Measurements from ENCODE around the gene CCNL2.
A peak's percentile ranks its signal among the peaks of the same experiment; 100 is the strongest.

Gene CCNL2

DNA sequence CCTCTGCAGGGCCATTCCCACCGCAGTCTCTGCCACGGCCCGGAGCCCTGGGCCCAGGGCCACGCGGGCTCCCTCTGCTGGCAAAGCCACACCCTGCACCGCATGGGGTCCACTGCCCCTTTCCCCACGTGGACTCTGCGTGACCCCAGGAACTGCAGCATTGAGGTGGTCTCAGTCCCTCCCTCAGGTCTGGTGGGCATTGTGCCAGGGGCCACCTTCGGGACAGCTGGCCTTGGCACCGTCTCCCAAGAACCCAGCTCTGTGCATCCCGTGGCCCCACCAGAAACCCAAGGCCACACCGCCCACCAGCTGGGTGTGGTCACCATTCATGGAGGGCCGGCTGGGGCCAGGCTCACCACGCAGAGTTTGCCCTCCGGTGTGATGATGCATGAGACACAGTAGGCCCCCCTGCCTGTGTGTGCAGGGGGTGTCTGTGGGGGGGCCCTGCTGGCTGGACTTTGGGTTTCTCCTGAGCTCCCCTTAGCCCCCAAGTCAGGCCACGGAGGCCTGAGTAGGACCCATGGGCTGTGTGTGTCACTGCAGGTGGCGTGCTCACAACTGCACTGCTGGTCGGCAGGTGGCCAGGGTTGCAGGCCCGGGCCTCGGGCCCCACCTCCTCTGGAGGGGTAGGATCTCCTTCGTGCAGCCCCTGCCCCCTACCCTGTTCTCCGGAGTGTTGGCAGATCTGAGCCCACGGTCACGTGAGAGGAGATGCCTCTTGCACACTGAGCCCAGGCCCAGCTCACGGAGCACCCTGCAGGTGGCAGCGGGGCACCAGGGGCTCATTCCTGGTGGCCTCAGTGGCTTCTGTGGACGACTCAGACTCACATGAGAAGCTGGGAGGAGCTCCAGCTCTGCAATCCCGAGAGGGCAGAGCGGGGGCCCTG lies 42.1 kb upstream of the CCNL2 start (continued):
- TF ChIP-seq KLF16 (tag by site-specific recombination; IDR thresholded peaks at IDR 0.05), result 0 out of 2 replicates have a peak, but pooled peaks have one; percentile 40
- TF ChIP-seq ZNF175 (tag by site-specific recombination; IDR thresholded peaks at IDR 0.05), result no peak
- peak; percentile 65; the same call in 1 of the 2 replicates for TF ChIP-seq ZNF2 (tag by site-specific recombination; IDR thresholded peaks at IDR 0.05)
- TF ChIP-seq, protein P1, sequence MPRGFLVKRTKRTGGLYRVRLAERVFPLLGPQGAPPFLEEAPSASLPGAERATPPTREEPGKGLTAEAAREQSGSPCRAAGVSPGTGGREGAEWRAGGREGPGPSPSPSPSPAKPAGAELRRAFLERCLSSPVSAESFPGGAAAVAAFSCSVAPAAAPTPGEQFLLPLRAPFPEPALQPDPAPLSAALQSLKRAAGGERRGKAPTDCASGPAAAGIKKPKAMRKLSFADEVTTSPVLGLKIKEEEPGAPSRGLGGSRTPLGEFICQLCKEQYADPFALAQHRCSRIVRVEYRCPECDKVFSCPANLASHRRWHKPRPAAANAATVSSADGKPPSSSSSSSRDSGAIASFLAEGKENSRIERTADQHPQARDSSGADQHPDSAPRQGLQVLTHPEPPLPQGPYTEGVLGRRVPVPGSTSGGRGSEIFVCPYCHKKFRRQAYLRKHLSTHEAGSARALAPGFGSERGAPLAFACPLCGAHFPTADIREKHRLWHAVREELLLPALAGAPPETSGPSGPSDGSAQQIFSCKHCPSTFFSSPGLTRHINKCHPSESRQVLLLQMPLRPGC (tag by site-specific recombination; IDR thresholded peaks at IDR 0.05), result no peak
- TF ChIP-seq ZNF548 (tag by site-specific recombination; IDR thresholded peaks at IDR 0.05), result no peak
- TF ChIP-seq ZXDB (tag by site-specific recombination; IDR thresholded peaks at IDR 0.05), result 0 out of 2 replicates have a peak, but pooled peaks have one; percentile 19
- 0 out of 2 replicates have a peak, but pooled peaks have one; percentile 24 for TF ChIP-seq YY2 (tag by site-specific recombination; IDR thresholded peaks at IDR 0.05)
- TF ChIP-seq ZNF350 (tag by site-specific recombination; IDR thresholded peaks at IDR 0.05), result no peak
- TF ChIP-seq ZBTB48 (tag by site-specific recombination; IDR thresholded peaks at IDR 0.05), result peak; percentile 47; the same call in 1 of the 2 replicates
- TF ChIP-seq EGR2 (tag by site-specific recombination; IDR thresholded peaks at IDR 0.05; ENCODE audit: low read depth), result peak; percentile 73; the same call in 1 of the 2 replicates
- no peak for TF ChIP-seq ZNF10 (tag by site-specific recombination; IDR thresholded peaks at IDR 0.05)
- no peak for TF ChIP-seq ZSCAN30 (tag by site-specific recombination; IDR thresholded peaks at IDR 0.05)
- no peak for TF ChIP-seq ZNF223 (tag by site-specific recombination; IDR thresholded peaks at IDR 0.05)
- TF ChIP-seq AEBP2 (tag by site-specific recombination; IDR thresholded peaks at IDR 0.05; ENCODE audit: borderline replicate concordance), result no peak
- TF ChIP-seq, protein P2, sequence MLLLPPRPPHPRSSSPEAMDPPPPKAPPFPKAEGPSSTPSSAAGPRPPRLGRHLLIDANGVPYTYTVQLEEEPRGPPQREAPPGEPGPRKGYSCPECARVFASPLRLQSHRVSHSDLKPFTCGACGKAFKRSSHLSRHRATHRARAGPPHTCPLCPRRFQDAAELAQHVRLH (tag by site-specific recombination; IDR thresholded peaks at IDR 0.05), result no peak
- 0 out of 2 replicates have a peak, but pooled peaks have one; percentile 17 for TF ChIP-seq ZNF785 (tag by site-specific recombination; IDR thresholded peaks at IDR 0.05)
- TF ChIP-seq, protein P3, sequence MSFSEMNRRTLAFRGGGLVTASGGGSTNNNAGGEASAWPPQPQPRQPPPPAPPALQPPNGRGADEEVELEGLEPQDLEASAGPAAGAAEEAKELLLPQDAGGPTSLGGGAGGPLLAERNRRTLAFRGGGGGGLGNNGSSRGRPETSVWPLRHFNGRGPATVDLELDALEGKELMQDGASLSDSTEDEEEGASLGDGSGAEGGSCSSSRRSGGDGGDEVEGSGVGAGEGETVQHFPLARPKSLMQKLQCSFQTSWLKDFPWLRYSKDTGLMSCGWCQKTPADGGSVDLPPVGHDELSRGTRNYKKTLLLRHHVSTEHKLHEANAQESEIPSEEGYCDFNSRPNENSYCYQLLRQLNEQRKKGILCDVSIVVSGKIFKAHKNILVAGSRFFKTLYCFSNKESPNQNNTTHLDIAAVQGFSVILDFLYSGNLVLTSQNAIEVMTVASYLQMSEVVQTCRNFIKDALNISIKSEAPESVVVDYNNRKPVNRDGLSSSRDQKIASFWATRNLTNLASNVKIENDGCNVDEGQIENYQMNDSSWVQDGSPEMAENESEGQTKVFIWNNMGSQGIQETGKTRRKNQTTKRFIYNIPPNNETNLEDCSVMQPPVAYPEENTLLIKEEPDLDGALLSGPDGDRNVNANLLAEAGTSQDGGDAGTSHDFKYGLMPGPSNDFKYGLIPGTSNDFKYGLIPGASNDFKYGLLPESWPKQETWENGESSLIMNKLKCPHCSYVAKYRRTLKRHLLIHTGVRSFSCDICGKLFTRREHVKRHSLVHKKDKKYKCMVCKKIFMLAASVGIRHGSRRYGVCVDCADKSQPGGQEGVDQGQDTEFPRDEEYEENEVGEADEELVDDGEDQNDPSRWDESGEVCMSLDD (tag by site-specific recombination; IDR thresholded peaks at IDR 0.05), result peak; percentile 74; the same call in 1 of the 2 replicates
- TF ChIP-seq ZNF302 (tag by site-specific recombination; IDR thresholded peaks at IDR 0.05; ENCODE audit: low read depth), result no peak
- no peak for TF ChIP-seq ZNF37A (tag by site-specific recombination; IDR thresholded peaks at IDR 0.05)
- TF ChIP-seq KLF1 (tag by site-specific recombination; IDR thresholded peaks at IDR 0.05), result peak; percentile 96
- no peak for TF ChIP-seq ZBTB44 (tag by site-specific recombination; IDR thresholded peaks at IDR 0.05)
- TF ChIP-seq ZNF626 (tag by site-specific recombination; IDR thresholded peaks at IDR 0.05), result no peak
- TF ChIP-seq ZNF561 (tag by site-specific recombination; IDR thresholded peaks at IDR 0.05; ENCODE audit: borderline replicate concordance), result no peak
- TF ChIP-seq ZNF488 (tag by site-specific recombination; IDR thresholded peaks at IDR 0.05), result no peak
- TF ChIP-seq, protein P4, sequence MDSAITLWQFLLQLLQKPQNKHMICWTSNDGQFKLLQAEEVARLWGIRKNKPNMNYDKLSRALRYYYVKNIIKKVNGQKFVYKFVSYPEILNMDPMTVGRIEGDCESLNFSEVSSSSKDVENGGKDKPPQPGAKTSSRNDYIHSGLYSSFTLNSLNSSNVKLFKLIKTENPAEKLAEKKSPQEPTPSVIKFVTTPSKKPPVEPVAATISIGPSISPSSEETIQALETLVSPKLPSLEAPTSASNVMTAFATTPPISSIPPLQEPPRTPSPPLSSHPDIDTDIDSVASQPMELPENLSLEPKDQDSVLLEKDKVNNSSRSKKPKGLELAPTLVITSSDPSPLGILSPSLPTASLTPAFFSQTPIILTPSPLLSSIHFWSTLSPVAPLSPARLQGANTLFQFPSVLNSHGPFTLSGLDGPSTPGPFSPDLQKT (IDR thresholded peaks at IDR 0.05; ENCODE audit: borderline replicate concordance, low read depth, low read length), result no peak
- peak; percentile 75 for TF ChIP-seq KLF9 (tag by site-specific recombination; IDR thresholded peaks at IDR 0.05; ENCODE audit: low read depth)
- no peak for TF ChIP-seq ZNF558 (tag by site-specific recombination; IDR thresholded peaks at IDR 0.05)
- TF ChIP-seq ZNF341 (tag by site-specific recombination; IDR thresholded peaks at IDR 0.05; ENCODE audit: low read depth), result no peak
